Activated naive CD4-positive, alpha-beta T cell treated with anti-CD3 and anti-CD28 coated beads, Interleukin-2, amount 50 U/mL, for 16 hours (primary cell): Measurements from ENCODE around the gene EIF4ENIF1.
"Not testable (repeated sequence)": the region's sequence is repeated elsewhere in the genome, so short reads cannot be mapped to it uniquely, and the experiment has no call there.

ENCODE experiments used
- DNase-seq: peaks from one replicate; pipeline ENCODE4 v3.0.0-alpha.2; 2020

The EIF4ENIF1 gene

DNA sequence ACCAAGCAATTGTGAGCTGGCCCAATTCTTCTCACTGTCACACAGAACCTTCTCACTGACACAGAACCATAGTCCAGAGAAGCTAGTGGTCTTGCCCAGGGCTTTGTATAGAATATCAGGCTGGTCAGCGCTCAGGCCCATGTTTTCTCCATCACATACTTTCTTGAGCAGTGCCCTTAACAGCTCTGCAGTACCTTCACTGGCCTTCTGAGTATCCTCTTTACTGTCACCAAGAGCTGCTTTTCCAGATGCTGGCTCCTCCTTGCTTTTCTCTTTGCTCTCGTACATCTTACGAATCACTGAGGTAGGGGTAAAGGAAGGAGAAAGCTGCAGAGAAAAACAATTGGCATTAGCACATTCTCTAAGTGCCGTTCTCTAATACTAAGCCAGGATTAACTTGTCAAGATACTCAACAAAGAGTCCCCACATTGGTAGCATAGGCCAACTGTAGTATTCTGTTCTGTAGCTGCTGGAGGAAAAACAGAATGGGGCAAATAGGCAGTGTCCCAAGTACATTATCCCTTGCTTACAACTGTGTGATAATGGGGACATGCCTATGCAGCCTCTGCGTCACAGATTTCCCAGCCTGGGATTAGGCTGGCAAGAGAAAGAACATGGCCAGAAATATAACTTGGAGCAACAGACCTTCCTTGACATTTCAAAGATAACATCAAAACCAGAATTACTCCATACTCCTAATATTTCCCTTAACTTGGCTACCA is 46.7 kb downstream of the EIF4ENIF1 start:
- no peak for DNase-seq

DNA sequence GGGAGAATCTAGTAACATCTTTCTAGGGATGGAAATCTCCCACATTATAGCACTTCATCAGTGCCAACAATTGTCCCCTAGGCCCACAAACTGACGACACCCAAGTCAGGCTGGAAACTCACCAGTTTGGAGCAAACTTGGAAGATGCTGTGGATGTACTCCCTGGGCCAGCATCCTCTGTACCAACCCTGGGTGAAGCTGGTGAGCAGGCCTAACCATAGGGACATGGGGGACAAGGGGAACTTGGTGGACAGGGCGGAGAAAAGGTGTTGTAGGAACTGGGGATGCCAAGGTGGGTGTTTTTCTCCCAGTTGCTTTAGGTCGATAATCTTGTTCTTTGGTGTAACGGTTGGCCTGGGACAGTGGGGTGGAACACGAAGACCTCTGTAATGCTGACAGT is 48.0 kb downstream of the EIF4ENIF1 start:
- DNase-seq: no peak

DNA sequence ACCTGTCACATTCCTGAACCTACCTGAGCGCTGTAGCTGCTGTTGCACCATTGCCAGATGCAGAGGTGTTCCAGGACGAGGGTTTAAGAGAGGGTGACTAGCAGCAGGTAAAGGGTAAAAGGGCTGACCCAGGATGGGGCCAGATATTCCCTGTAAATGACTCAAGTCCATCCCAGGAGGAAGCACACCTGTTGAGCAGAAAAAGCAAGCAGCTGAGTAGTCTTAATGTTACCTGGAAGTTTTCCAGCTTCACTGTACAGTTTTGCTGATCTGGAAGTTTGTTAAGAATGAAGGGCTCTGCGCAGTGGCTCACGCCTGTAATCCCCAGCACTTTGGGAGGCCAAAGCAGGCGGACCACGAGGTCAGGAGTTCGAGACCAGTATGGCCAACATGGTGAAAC is 49.0 kb downstream of the EIF4ENIF1 start:
- DNase-seq: no peak

DNA sequence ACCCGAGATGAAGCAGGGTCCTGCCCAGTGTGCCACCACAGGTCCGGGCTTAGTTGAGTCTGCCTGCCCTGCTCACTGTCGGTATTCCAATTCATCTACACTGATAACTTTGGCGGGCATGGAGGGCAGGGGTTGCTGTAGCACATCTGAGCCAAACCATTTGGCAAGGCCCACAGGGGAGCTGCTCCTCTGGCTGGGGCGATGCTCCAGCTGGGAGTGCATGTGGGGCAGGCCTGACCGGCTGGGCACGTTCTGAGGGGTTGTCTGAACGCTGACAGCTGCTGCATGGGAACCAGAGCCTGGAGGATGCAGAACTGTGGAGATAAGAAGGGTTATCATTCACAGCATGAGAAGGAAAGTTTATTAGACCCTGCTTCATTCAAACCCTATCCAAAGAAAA is 49.8 kb downstream of the EIF4ENIF1 start:
- no peak for DNase-seq

DNA sequence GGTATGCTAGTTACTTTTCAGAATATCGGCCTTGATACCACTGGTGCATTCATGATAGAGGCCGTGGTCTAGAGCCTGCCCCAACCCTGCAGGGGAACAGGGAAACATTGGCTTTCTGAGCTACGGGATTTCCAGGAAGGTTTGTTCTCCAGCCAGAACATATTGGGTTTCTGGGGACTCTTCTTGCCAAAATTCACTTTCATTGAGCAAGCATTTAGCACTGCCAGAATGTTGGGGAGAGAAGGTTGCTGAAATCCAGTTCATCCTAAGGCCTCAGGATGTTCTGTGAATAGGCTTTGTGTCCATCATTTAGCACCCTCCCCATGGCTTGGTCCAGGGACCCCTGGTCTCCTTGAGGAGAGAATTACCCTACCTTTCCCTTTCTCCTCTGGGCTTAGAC is 53.5 kb downstream of the EIF4ENIF1 start:
- no peak for DNase-seq

DNA sequence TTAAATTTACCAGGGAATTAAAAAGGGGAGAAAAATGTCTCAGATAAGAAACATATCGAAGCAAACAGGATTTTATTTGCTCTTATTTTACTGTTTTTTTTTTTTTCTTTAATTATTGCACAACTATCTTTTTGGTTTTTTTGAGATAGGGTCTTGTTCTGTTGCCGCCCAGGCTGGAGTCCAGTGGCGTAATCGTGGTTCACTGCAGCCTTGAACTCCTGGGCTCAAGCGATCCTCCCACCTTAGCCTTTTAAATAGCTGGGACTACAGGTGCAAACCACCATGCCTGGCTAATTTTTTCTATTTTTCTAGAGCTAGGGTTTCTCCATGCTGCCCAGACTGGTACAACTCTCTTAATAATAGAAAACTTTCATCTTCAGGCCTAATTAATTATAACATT is 57.7 kb downstream of the EIF4ENIF1 start:
- DNase-seq: no peak

DNA sequence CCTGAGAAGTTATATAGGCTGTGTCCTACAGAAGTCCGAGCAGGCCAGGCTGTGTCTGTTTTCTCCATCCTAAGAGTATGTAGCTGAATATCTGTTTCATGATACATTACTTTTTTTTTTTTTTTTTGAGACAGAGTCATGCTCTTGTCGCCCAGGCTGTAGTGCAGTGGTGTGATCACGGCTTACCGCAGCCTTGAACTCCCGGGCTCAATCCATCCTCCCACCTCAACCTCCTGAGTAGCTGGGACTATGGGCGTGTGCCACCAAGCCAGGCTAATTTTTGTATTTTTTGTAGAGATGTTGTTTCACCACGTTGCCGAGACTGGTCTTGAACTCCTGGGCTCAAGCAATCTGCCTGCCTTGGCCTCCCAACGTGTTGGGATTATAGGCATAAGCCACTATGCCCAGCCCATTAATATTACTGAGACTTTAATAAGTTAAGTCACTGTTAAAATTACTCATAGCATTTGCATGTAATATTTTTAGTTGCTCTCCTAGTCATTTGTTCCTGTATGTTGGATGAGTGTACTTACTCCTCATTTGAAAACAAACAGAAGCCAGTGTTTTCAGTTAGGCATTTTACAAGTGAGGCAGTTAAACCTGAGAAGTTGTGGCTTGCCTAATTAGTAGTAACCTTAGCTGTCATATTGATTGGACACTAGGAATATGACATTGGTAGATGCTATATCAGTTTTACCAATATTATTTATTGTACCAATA is 64.2 kb downstream of the EIF4ENIF1 start:
- DNase-seq: no peak

DNA sequence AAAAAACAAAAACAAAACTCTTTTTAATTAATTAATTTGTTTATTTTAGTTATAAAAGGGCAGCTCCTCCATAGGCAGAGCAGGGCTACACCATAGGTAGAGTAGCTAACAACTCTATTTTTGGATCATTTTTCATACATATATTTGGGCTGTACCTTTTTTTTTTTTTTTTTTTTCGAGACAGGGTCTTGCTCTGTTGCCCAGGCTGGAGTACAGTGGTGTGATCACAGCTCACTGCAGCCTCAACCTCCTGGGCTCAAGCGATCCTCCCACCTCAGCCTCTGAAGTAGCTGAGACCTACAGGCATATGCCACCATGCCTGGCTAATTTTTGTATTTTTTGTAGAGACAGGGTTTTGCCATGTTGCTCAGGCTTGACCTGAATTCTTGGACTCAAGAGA is 87.3 kb downstream of the EIF4ENIF1 start:
- not testable (repeated sequence) for DNase-seq

DNA sequence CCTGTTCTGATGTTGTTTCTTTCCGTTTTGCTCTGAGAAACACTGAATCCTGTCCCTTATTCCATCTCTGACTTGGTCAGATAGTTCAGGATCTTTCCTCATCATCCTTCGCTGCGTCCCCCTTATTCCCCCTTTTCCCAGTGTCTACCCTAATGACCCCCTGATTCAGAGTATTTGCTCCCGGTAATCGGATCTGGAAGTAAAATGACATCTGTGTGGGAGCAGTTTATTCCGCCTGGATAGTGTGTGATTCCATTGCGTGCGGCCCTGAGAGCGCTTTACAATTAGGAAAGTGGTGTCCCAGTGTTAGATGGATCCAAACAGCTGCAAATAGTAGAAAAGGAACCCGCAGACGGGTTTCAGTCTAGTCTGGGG is 89.6 kb downstream of the EIF4ENIF1 start:
- DNase-seq: no peak

DNA sequence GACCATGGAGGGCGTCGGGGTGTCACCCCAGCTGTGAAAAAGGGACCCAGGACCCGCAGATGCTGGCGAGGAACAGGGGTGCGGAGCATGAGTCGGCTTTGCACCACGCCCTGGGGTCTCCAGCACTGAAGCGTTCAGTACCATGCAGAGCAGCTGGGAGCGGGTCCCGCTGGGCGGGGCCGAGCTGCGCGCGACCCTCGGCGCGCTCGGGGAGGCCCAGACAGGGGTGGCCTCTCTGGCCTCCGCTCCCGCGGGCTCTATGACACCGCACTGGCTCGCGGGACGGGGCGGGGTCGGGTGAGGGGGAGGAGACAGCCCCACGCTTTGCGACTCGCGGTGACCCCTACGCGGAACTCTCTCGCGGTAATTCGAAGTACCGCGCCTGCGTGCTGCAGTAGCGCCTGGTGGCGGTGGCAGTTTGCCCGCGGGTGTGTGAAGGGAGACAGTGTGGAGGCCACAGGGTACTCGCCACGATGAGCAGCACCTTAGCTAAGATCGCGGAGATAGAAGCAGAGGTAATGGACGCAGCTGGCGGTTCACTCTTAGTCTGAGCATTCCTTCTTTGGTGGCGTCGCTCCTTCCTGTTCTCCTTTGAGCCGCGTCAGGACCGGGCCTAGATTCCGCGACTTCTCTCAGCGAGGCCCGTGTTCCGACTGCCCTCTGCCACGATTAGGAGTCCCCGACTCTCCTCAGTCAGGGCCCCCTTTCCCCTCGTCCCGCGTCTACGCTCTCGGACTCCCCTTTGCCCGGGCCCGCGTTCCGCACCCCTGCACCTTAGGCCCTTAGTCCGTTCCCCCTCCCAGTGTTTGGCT is 90.2 kb downstream of the EIF4ENIF1 start, which contains the start of gene DRG1:
TSS of gene DRG1 (plus strand) at position 394 of the 812 bp plus-strand sequence. CDS start at position 474, 80 bp downstream.
- DNase-seq: peak; percentile 98

DNA sequence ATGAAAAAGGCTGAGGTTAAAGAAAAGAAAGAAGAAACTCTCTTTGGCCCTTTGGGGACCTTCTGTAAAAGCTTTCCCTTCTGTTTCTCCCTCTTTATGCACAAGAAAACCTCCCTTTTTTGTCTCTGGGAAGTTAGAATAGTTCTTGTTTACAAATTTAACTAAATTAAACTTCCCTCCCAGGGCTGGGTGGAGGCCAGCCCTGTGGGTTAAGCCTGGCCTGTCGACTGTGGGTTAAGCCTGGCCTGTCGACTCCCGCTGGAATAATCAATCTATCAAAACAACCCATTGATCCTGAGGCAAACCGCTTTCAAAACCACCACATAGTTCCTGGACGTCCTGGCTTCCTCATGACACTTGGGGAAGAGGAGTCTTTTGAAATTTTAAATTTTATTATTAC is 91.4 kb downstream of the EIF4ENIF1 start:
- DNase-seq: no peak

DNA sequence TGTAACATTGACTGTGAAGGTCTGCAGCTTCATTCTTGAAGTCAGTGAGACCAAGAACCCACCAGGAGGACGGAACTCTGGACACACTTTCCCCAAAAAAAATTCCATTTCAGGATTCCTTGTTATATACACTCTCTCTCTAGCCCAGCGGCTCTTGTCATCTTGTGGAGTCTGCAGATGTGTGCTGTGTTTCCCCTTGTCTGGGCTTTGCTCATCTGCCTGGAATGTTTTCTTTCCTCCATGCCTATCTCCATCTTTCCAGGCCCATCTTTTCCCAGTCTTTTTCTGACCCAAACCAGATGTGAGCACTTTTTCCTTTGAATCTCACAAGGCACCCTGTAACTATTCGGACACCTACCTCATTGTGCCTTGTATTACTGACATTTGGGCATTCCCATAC is 95.3 kb downstream of the EIF4ENIF1 start:
- DNase-seq: no peak

DNA sequence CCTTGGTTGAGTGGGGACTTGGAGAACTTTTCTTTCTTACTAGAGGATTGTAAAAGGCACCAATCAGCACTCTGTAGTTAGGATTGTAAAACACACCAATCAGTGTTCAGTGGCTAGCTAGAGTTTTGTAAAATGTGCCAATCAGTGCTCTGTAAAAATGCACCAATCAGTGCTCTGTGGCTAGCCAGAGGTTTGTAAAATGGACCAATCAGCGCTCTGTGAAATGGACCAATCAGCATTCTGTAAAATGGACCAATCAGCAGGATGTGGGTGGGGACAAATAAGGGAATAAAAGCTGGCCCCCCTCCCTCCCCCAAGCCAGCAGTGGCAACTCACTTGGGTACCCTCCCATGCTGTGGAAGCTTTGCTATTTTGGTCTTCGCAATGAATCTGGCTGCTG is 95.7 kb downstream of the EIF4ENIF1 start:
- DNase-seq: no peak
